WTC11 (cell line): ENCODE results near the gene RAB3B.

Experiments
- AFF4 ChIP-seq: sonication (generic); formaldehyde crosslinking; IDR thresholded peaks from 2 replicates; pipeline ENCODE4 v1.8.1; 2023; ENCODE audit warnings: mild to moderate bottlenecking, missing genetic modification reagents, borderline replicate concordance
- CTCF ChIP-seq: fragments of 200-600 bp; IDR thresholded peaks from 2 replicates; pipeline ENCODE4 v1.8.0; 2022; ENCODE audit warnings: antibody characterized with exemption
- ETV6 ChIP-seq: sonication (generic); formaldehyde crosslinking; IDR thresholded peaks from 2 replicates; pipeline ENCODE4 v1.8.1; 2022; ENCODE audit warnings: mild to moderate bottlenecking, missing genetic modification reagents
- FOXP1 ChIP-seq: sonication (generic); formaldehyde crosslinking; IDR thresholded peaks from 2 replicates; pipeline ENCODE4 v1.8.0; 2022; ENCODE audit warnings: missing genetic modification reagents, mild to moderate bottlenecking, moderate library complexity, borderline replicate concordance
- MAX ChIP-seq: sonication (generic); formaldehyde crosslinking; IDR thresholded peaks from 2 replicates; pipeline ENCODE4 v1.8.0; 2022; ENCODE audit warnings: mild to moderate bottlenecking, missing genetic modification reagents
- ZNF317 ChIP-seq: sonication (generic); formaldehyde crosslinking; IDR thresholded peaks from 2 replicates; pipeline ENCODE4 v1.8.1; 2023; ENCODE audit warnings: low read depth, mild to moderate bottlenecking, moderate library complexity, missing genetic modification reagents, borderline replicate concordance

- TF ChIP-seq CTCF, result no peak
- TF ChIP-seq FOXP1 (CRISPR knock-in tag), result no peak
- TF ChIP-seq AFF4 (CRISPR knock-in tag), result no peak
- TF ChIP-seq MAX (CRISPR knock-in tag), result no peak
- no peak for TF ChIP-seq ETV6 (CRISPR knock-in tag)
- TF ChIP-seq ZNF317 (CRISPR knock-in tag), result no peak
These were observed 127.1 kb downstream of the RAB3B start for GRCh38 chr1:51863384-51863783.
